Ovary (tissue), 3 donors: ENCODE measurements around the gene C11orf97.

Source experiments
- CTCF ChIP-seq, 3 donors: fragments of 450-650 bp in 2 of 3; fragments of 200-600 bp in 1 of 3; IDR thresholded peaks; one replicate each; pipeline versions ENCODE4 v1.5.1 to v1.8.0; 2016 to 2022; ENCODE audit warnings: antibody characterized with exemption in 3 of 3, mild to moderate bottlenecking in 1 of 3
- EP300 ChIP-seq: sonication (generic); formaldehyde crosslinking; IDR thresholded peaks from one replicate; pipeline ENCODE4 v1.6.1; 2017; ENCODE audit warnings: antibody characterized with exemption
- donor health status: DM: no; HTN: no; CAD: no.

GRCh38 chr11:94567181-94567670 is 55.0 kb downstream of the C11orf97 start, which contains the start of gene PIWIL4:
- TF ChIP-seq CTCF (IDR thresholded peaks at IDR 0.05) (no peak), EP300 (no peak)
